T-cell (primary cell): ENCODE measurements around the gene PARS2. TPM values are rescaled to one million over a fixed set of nuclear protein-coding genes. Genes with fewer than 3 reads are reported as not detected.
A peak's percentile ranks its signal among the peaks of the same experiment; 100 is the strongest.
"Not testable (repeated sequence)": the region's sequence is repeated elsewhere in the genome, so short reads cannot be mapped to it uniquely, and the experiment has no call there.

Experiments
- ATAC-seq, 4 experiments: fragments of 200-7000 bp in 3 of 4; fragments of 150-1000 bp in 1 of 4; cut with Tn5 transposase; replicated peaks in 1 of 4; 1 replicate in 3 of 4; 2 replicates in 1 of 4; pipeline ENCODE4 v1.10.0; 2021; ENCODE audit warnings: moderate library complexity in 3 of 4, mild to moderate bottlenecking in 2 of 4, moderate number of reproducible peaks in 1 of 4
- CTCF ChIA-PET, 2 donors: fragments of 300-600 bp; sonication (Branson Sonifier 250); formaldehyde crosslinking; loops; one replicate each; lab custom pipeline; 2022; ENCODE audit warnings: antibody characterized with exemption in 2 of 2; lab: Charles Lee
- POLR2A ChIA-PET, 2 donors: fragments of 300-600 bp; sonication (Branson Sonifier 250); formaldehyde crosslinking; loops; one replicate each; lab custom pipeline; 2022; ENCODE audit warnings: antibody characterized with exemption in 2 of 2; lab: Charles Lee
- DNase-seq, 35 experiments: peaks; one replicate each; pipeline versions ENCODE4 v3.0.0 to v3.0.0-alpha.2; 2013 to 2023
- H3K27ac ChIP-seq: one replicate; pipeline ENCODE4 v1.5.1; 2013; ENCODE audit warnings: low read length
- H3K27me3 ChIP-seq, 2 experiments: replicated peaks in 1 of 2; 1 replicate in 1 of 2; 2 replicates in 1 of 2; pipeline versions ENCODE4 v1.6.1 to v1.7.0; 2013; ENCODE audit warnings: low read length in 1 of 2, mixed read lengths in 1 of 2; ENCODE audit not compliant: control insufficient read depth in 2 of 2, insufficient read depth in 2 of 2; ENCODE audit errors: extremely low read depth in 1 of 2
- H3K36me3 ChIP-seq, 2 donors: 1 replicate in 1 of 2; 2 replicates in 1 of 2; pipeline versions ENCODE4 v1.6.1 to v1.7.0; 2013; ENCODE audit warnings: low read length in 1 of 2; ENCODE audit not compliant: control insufficient read depth in 2 of 2, insufficient read depth in 1 of 2; ENCODE audit errors: extremely low read depth in 1 of 2
- H3K4me1 ChIP-seq, 2 experiments: 1 replicate in 1 of 2; 2 replicates in 1 of 2; pipeline versions ENCODE4 v1.6.1 to v1.7.0; 2013; ENCODE audit warnings: low read length in 2 of 2, mixed read lengths in 1 of 2; ENCODE audit not compliant: insufficient read depth in 2 of 2, control insufficient read depth in 1 of 2; ENCODE audit errors: extremely low read depth in 1 of 2
- H3K4me3 ChIP-seq, 2 donors: 1 replicate in 1 of 2; 2 replicates in 1 of 2; pipeline versions ENCODE4 v1.5.1 to v1.7.0; 2013; ENCODE audit warnings: mild to moderate bottlenecking in 2 of 2, low read length in 1 of 2, moderate library complexity in 1 of 2; ENCODE audit not compliant: control insufficient read depth in 1 of 2; ENCODE audit errors: extremely low read depth in 1 of 2
- H3K9me3 ChIP-seq: 2 replicates; pipeline ENCODE4 v1.7.0; 2013
- H3K27ac Mint-ChIP-seq, 2 donors: one replicate each; pipeline ENCODE4 v1.8.0; 2020 to 2021; ENCODE audit warnings: mild to moderate bottlenecking in 2 of 2, mixed read lengths in 2 of 2
- H3K27me3 Mint-ChIP-seq, 2 donors: one replicate each; pipeline ENCODE4 v1.8.0; 2021 to 2022; ENCODE audit warnings: mixed read lengths in 2 of 2
- H3K36me3 Mint-ChIP-seq: one replicate; pipeline ENCODE4 v1.8.0; 2021; ENCODE audit warnings: mixed read lengths
- H3K4me1 Mint-ChIP-seq, 3 donors: one replicate each; pipeline ENCODE4 v1.8.0; 2020 to 2022; ENCODE audit warnings: mixed read lengths in 3 of 3, mild to moderate bottlenecking in 1 of 3
- H3K4me3 Mint-ChIP-seq, 3 donors: one replicate each; pipeline ENCODE4 v1.8.0; 2020 to 2022; ENCODE audit warnings: mild to moderate bottlenecking in 3 of 3, mixed read lengths in 3 of 3, moderate library complexity in 3 of 3
- H3K9me3 Mint-ChIP-seq, 3 donors: one replicate each; pipeline ENCODE4 v1.8.0; 2020 to 2022; ENCODE audit warnings: mixed read lengths in 3 of 3
- WGBS: methylation state at CpG from one replicate; pipeline ENCODE4 v1.1.5; 2013; ENCODE audit warnings: missing lambda C conversion rate; ENCODE audit not compliant: insufficient coverage; 5-methylcytosine and 5-hydroxymethylcytosine counted together
- total RNA-seq, 35 experiments: library from RNA in 6 of 35; stranded (reverse) in 6 of 35; fragments of 120-200 nt in 1 of 35; gene quantifications; one replicate each; pipeline versions ENCODE4 v1.2.1 to v1.2.4 and lab custom pipeline; 2013 to 2026

The PARS2 gene
- total RNA-seq, 5 donors from 2014 or later (not counting 1 experiment from before 2014, with no cell fraction given): 0.68 to 6.6 (median 6.0) TPM

GRCh38 chr1:54781023-54781723, 16.9 kb upstream of the PARS2 start:
- Histone ChIP-seq H3K36me3 (peaks cover 2 to 32% of the 10 kb centered on the region in 2 donors), H3K27me3 (peaks cover 0 to 4% of the 10 kb centered on the region in 2 experiments), H3K9me3 (no peaks in the 10 kb centered on the region), H3K4me3 (no peak overlapping the region), H3K27ac (no peak overlapping the region), H3K4me1 (no peaks in the 10 kb centered on the region)
- CTCF ChIA-PET: interaction anchor here in 1 of 2 donors (0.6 kb wide), 1 partner anchor 760 kb away, joined by 3 read pairs; no protein-coding TSS in a partner anchor
- no peaks in the 10 kb centered on the region for H3K27me3 Mint-ChIP-seq
- POLR2A ChIA-PET: no interaction called here
- H3K36me3 Mint-ChIP-seq: peaks cover 44% of the 10 kb centered on the region
- H3K4me3 Mint-ChIP-seq: no peak overlapping the region
- H3K4me1 Mint-ChIP-seq: peaks cover 0 to 2% (median 0%) of the 10 kb centered on the region in 3 donors
- no peaks in the 10 kb centered on the region for H3K9me3 Mint-ChIP-seq
- DNase-seq (no peak), ATAC-seq (no peak)
- H3K27ac Mint-ChIP-seq: no peak overlapping the region
- 80% methylated on average over 72 of the region's 74 CpGs for WGBS

GRCh38 chr1:54777431-54777830, 13.1 kb upstream of the PARS2 start:
- no peaks in the 10 kb centered on the region for H3K9me3 Mint-ChIP-seq
- ChIA-PET POLR2A (no interaction called here), CTCF (no interaction called here)
- no peak overlapping the region for H3K27ac Mint-ChIP-seq
- no peak overlapping the region for H3K4me3 Mint-ChIP-seq
- H3K36me3 Mint-ChIP-seq: peaks cover 25% of the 10 kb centered on the region
- DNase-seq (no peak), ATAC-seq (no peak)
- 90% methylated on average over 3 of the region's 4 CpGs for WGBS
- no peaks in the 10 kb centered on the region for H3K27me3 Mint-ChIP-seq
- Histone ChIP-seq H3K9me3 (no peaks in the 10 kb centered on the region), H3K4me3 (no peak overlapping the region), H3K27me3 (peaks cover 0 to 1% of the 10 kb centered on the region in 2 experiments), H3K27ac (no peak overlapping the region), H3K4me1 (no peaks in the 10 kb centered on the region), H3K36me3 (peaks cover 0 to 11% of the 10 kb centered on the region in 2 donors)
- peaks cover 0 to 4% (median 2%) of the 10 kb centered on the region in 3 donors for H3K4me1 Mint-ChIP-seq

DNA sequence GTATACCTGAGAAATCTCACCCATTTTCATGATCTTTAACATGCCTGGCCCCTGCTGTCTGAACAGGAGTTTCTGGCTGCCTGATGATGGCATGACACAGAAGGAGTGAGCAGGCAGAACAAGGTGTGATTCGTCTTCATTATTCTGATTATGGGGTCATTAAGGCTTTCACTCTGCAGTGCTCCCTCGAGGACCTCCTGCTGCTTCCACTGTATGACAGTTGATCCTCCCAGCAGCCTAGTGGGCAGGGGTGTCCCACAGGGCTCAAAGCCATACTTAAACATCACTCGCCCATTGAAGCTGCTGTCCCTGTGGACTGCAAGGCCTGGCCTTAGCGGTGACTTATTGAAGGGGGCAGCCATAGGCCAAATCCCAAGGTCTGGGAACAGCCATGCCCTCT, 12.7 kb upstream of the PARS2 start:
- CTCF ChIA-PET: no interaction called here
- Histone ChIP-seq H3K27me3 (no peaks in the 10 kb centered on the region), H3K4me3 (no peak overlapping the region), H3K27ac (no peak overlapping the region), H3K9me3 (no peaks in the 10 kb centered on the region), H3K4me1 (no peaks in the 10 kb centered on the region), H3K36me3 (peaks cover 0 to 9% of the 10 kb centered on the region in 2 donors)
- Mint-ChIP-seq H3K4me1 (peaks cover 0 to 4% (median 2%) of the 10 kb centered on the region in 3 donors), H3K36me3 (peaks cover 23% of the 10 kb centered on the region), H3K9me3 (no peaks in the 10 kb centered on the region), H3K27me3 (no peaks in the 10 kb centered on the region), H3K27ac (no peak overlapping the region), H3K4me3 (no peak overlapping the region)
- DNase-seq (no peak), ATAC-seq (no peak)
- POLR2A ChIA-PET: no interaction called here
- WGBS: 83% methylated on average over 3 of the region's 4 CpGs

GRCh38 chr1:54775828-54776721, 11.8 kb upstream of the PARS2 start:
- peaks cover 18% of the 10 kb centered on the region for H3K36me3 Mint-ChIP-seq
- CTCF ChIA-PET, H3K27ac Mint-ChIP-seq, H3K4me1 Mint-ChIP-seq, H3K4me3 Mint-ChIP-seq, POLR2A ChIA-PET, H3K4me1 ChIP-seq, H3K27me3 Mint-ChIP-seq, H3K9me3 ChIP-seq, H3K27me3 ChIP-seq, ATAC-seq, H3K27ac ChIP-seq, H3K9me3 Mint-ChIP-seq, H3K36me3 ChIP-seq, DNase-seq, H3K4me3 ChIP-seq: not testable (repeated sequence)
- WGBS: no CpG with 5 or more reads among the region's 16 CpGs

GRCh38 chr1:54774820-54775498, 10.6 kb upstream of the PARS2 start:
- no peak overlapping the region for H3K4me3 Mint-ChIP-seq
- no peaks in the 10 kb centered on the region for H3K27me3 Mint-ChIP-seq
- CTCF ChIA-PET: no interaction called here
- no peak overlapping the region for H3K27ac Mint-ChIP-seq
- Histone ChIP-seq H3K27me3 (no peaks in the 10 kb centered on the region), H3K36me3 (peaks cover 0 to 2% of the 10 kb centered on the region in 2 donors), H3K9me3 (no peaks in the 10 kb centered on the region), H3K4me3 (no peak overlapping the region), H3K4me1 (no peaks in the 10 kb centered on the region), H3K27ac (no peak overlapping the region)
- POLR2A ChIA-PET: interaction anchor here in 1 of 2 donors (0.6 kb wide), 1 partner anchor 54 kb away, joined by 3 read pairs; no protein-coding TSS in a partner anchor
- no peaks in the 10 kb centered on the region for H3K9me3 Mint-ChIP-seq
- WGBS: 88% methylated on average over 2 of the region's 15 CpGs
- peaks cover 17% of the 10 kb centered on the region for H3K36me3 Mint-ChIP-seq
- no peak for ATAC-seq
- peak in 1 of 35 experiments; percentile 13 for DNase-seq
- H3K4me1 Mint-ChIP-seq: peaks cover 0 to 4% (median 2%) of the 10 kb centered on the region in 3 donors

DNA sequence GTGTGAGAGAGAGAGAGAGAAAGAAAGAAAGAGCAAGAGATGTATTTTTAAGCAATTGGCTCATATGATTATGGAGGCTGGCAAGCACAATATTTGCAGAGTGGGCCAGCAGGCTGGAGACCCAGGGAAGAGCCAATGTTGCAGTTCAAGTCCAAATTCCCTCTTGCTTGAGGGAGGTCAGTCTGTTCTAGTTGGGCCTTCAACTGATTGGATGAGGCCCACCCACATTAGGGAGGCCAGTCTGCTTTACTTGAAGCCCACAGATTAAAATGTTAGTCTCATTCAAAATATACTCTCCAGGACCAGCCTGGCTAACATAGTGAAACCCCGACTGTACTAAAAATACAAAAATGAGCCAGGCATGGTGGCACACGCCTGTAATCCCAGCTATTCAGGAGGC, 8.6 kb upstream of the PARS2 start:
- Mint-ChIP-seq H3K9me3 (no peaks in the 10 kb centered on the region), H3K4me3 (no peak overlapping the region), H3K27me3 (no peaks in the 10 kb centered on the region), H3K4me1 (peaks cover 0 to 4% (median 0%) of the 10 kb centered on the region in 3 donors), H3K27ac (no peak overlapping the region), H3K36me3 (no peaks in the 10 kb centered on the region)
- DNase-seq (no peak), ATAC-seq (no peak)
- H3K36me3 ChIP-seq: no peaks in the 10 kb centered on the region
- H3K9me3 ChIP-seq: no peaks in the 10 kb centered on the region
- H3K27ac ChIP-seq: no peak overlapping the region
- POLR2A ChIA-PET: no interaction called here
- no peak overlapping the region for H3K4me3 ChIP-seq
- CTCF ChIA-PET: no interaction called here
- no CpG with 5 or more reads among the region's 2 CpGs for WGBS
- no peaks in the 10 kb centered on the region for H3K27me3 ChIP-seq
- H3K4me1 ChIP-seq: no peaks in the 10 kb centered on the region
